Activated B cell treated with CpG ODN at 0.5 μM for 24 hours (primary cell): ENCODE data around the gene POLR3C. TPM values are rescaled to one million over a fixed set of nuclear protein-coding genes. Genes with fewer than 3 reads are reported as not detected.

Source experiments
- ATAC-seq: fragments of 200-7000 bp; cut with Tn5 transposase; one replicate; pipeline ENCODE4 v1.10.0; 2021; ENCODE audit warnings: low read depth, mild to moderate bottlenecking, moderate library complexity
- CTCF ChIA-PET: fragments of 350-600 bp; sonication (Branson Sonifier 250); formaldehyde crosslinking; loops from one replicate; lab custom pipeline; 2021; ENCODE audit warnings: antibody characterized with exemption; lab: Charles Lee
- POLR2A ChIA-PET: fragments of 350-600 bp; sonication (Branson Sonifier 250); formaldehyde crosslinking; loops from one replicate; lab custom pipeline; 2021; ENCODE audit warnings: antibody characterized with exemption; lab: Charles Lee
- DNase-seq: peaks from one replicate; pipeline ENCODE4 v3.0.0; 2022
- H3K27ac Mint-ChIP-seq: one replicate; pipeline ENCODE4 v1.8.0; 2020; ENCODE audit warnings: mixed read lengths
- H3K27me3 Mint-ChIP-seq: one replicate; pipeline ENCODE4 v1.8.0; 2021; ENCODE audit warnings: mixed read lengths
- H3K36me3 Mint-ChIP-seq: one replicate; pipeline ENCODE4 v1.8.0; 2021; ENCODE audit warnings: low read depth, mixed read lengths
- H3K4me1 Mint-ChIP-seq: one replicate; pipeline ENCODE4 v1.8.0; 2021; ENCODE audit warnings: mixed read lengths
- H3K4me3 Mint-ChIP-seq: one replicate; pipeline ENCODE4 v1.8.0; 2020; ENCODE audit warnings: mild to moderate bottlenecking, mixed read lengths
- H3K9me3 Mint-ChIP-seq: one replicate; pipeline ENCODE4 v1.8.0; 2020; ENCODE audit warnings: mixed read lengths
- CTCF ChIP-seq: fragments of 200-600 bp; IDR thresholded peaks from one replicate; pipeline ENCODE4 v1.8.0; 2022; ENCODE audit warnings: antibody characterized with exemption, mild to moderate bottlenecking
- intact Hi-C: fragments of 100-400 bp; cut with micrococcal nuclease; formaldehyde crosslinking; loops from one replicate; pipeline ENCODE4 v1.15.1; 2024
- total RNA-seq: library from RNA; stranded (reverse); gene quantifications from 2 replicates; pipeline ENCODE4 v1.2.3, GENCODE V29; 2022

POLR3C gene
- total RNA-seq, 1 donor from 2014 or later, result 51.2 TPM

GRCh38 chr1:145858238-145858900, 34.4 kb downstream of the POLR3C start:
- no peaks in the 10 kb centered on the region for H3K9me3 Mint-ChIP-seq
- H3K27ac Mint-ChIP-seq, result peak overlapping the region; percentile 92
- H3K4me3 Mint-ChIP-seq, result peak overlapping the region; percentile 96
- no peak for DNase-seq
- peaks cover 42% of the 10 kb centered on the region for H3K36me3 Mint-ChIP-seq
- TF ChIP-seq CTCF, result no peak
- peak; percentile 46 for ATAC-seq
- ChIA-PET POLR2A (interaction anchor here (0.6 to 4.3 kb wide), 33 partner anchors 8 to 577 kb away, joined by 3 to 151 read pairs (median 8); partner anchors contain the start of genes ANKRD34A, ANKRD35, LIX1L and NUDT17), CTCF (interaction anchor here (1.2 to 6.4 kb wide), 8 partner anchors 9 to 69 kb away, joined by 3 to 98 read pairs (median 6); partner anchors contain the start of genes ITGA10, NUDT17, PEX11B and RBM8A)
- H3K4me1 Mint-ChIP-seq, result peaks cover 14% of the 10 kb centered on the region
- intact Hi-C loops, result no loop called here
- H3K27me3 Mint-ChIP-seq, result peaks cover 2% of the 10 kb centered on the region

- peak within 1 kb of the TSS; percentile 96 for H3K4me3 Mint-ChIP-seq
- DNase-seq (peak; percentile 91), ATAC-seq (peak; percentile 86)
- no peaks in the 10 kb centered on the region for H3K9me3 Mint-ChIP-seq
- no peak for TF ChIP-seq CTCF
- intact Hi-C loops, result loop anchor here (1.0 kb wide), 10 partner anchors 14 to 179 kb away; partner anchors contain the start of genes ANKRD35, ITGA10, NUDT17 and PEX11B
- POLR2A ChIA-PET, result interaction anchor here (0.5 to 4.3 kb wide), 34 partner anchors 9 to 578 kb away, joined by 3 to 151 read pairs (median 8); partner anchors contain the start of genes ANKRD34A, ANKRD35, LIX1L and NUDT17
- peaks cover 14% of the 10 kb centered on the region for H3K4me1 Mint-ChIP-seq
- H3K27me3 Mint-ChIP-seq, result peaks cover 2% of the 10 kb centered on the region
- peaks cover 37% of the 10 kb centered on the region for H3K36me3 Mint-ChIP-seq
- CTCF ChIA-PET, result interaction anchor here (0.9 to 6.4 kb wide), 8 partner anchors 9 to 120 kb away, joined by 3 to 98 read pairs (median 6); partner anchors contain the start of genes ITGA10, NUDT17, PEX11B and RBM8A
- peak within 1 kb of the TSS; percentile 92 for H3K27ac Mint-ChIP-seq
Measured at GRCh38 chr1:145858901-145859490, 35.0 kb downstream of the POLR3C start, which contains the start of gene PIAS3. PIAS3 (minus strand) TSS chr1:145859081; CDS start chr1:145858990, 91 bp downstream.

- H3K27me3 Mint-ChIP-seq, result peaks cover 2% of the 10 kb centered on the region
- no peak for TF ChIP-seq CTCF
- H3K4me3 Mint-ChIP-seq, result peak overlapping the region; percentile 96
- ChIA-PET CTCF (interaction anchor here (0.6 to 6.4 kb wide), 8 partner anchors 9 to 154 kb away, joined by 3 to 98 read pairs (median 6); partner anchors contain the start of genes ITGA10, NUDT17 and RBM8A), POLR2A (interaction anchor here (0.5 to 4.3 kb wide), 31 partner anchors 8 to 579 kb away, joined by 3 to 151 read pairs (median 8); partner anchors contain the start of genes ANKRD34A, ANKRD35, LIX1L and NUDT17)
- peak overlapping the region; percentile 92 for H3K27ac Mint-ChIP-seq
- ATAC-seq (peak; percentile 63), DNase-seq (peak; percentile 81)
- peaks cover 14% of the 10 kb centered on the region for H3K4me1 Mint-ChIP-seq
- peaks cover 32% of the 10 kb centered on the region for H3K36me3 Mint-ChIP-seq
- intact Hi-C loops, result loop anchor here (1.0 kb wide), 10 partner anchors 14 to 179 kb away; partner anchors contain the start of genes ANKRD35, ITGA10, NUDT17 and PEX11B
- H3K9me3 Mint-ChIP-seq, result no peaks in the 10 kb centered on the region
Measured at GRCh38 chr1:145859491-145860023, 35.6 kb downstream of the POLR3C start.

- Mint-ChIP-seq H3K36me3 (peaks cover 6% of the 10 kb centered on the region), H3K4me1 (peaks cover 5% of the 10 kb centered on the region), H3K27ac (no peak overlapping the region), H3K27me3 (peaks cover 10% of the 10 kb centered on the region), H3K4me3 (no peak overlapping the region), H3K9me3 (no peaks in the 10 kb centered on the region)
- intact Hi-C loops, result loop anchor here (1.0 kb wide), 1 partner anchor 9 kb away; no protein-coding TSS in a partner anchor
- no peak for TF ChIP-seq CTCF
- DNase-seq (no peak), ATAC-seq (no peak)
- POLR2A ChIA-PET, result no interaction called here
- CTCF ChIA-PET, result no interaction called here
Measured at GRCh38 chr1:145863282-145864018, 39.5 kb downstream of the POLR3C start.
